Muscle of leg (tissue), 11 donors: ENCODE results near the gene NUTM2G. TPM values are rescaled to one million over a fixed set of nuclear protein-coding genes. Genes with fewer than 3 reads are reported as not detected.
"Not testable (repeated sequence)": the region's sequence is repeated elsewhere in the genome, so short reads cannot be mapped to it uniquely, and the experiment has no call there.

Experiments
- DNase-seq: peaks from one replicate; pipeline ENCODE4 v3.0.0; 2013
- H3K27ac ChIP-seq: one replicate; pipeline ENCODE4 v1.5.1; 2013; ENCODE audit warnings: mild to moderate bottlenecking, low read length, control low read depth
- H3K27me3 ChIP-seq: one replicate; pipeline ENCODE4 v1.6.1; 2013; ENCODE audit warnings: low read length; ENCODE audit not compliant: control insufficient read depth, insufficient read depth
- H3K36me3 ChIP-seq: one replicate; pipeline ENCODE4 v1.6.1; 2013; ENCODE audit warnings: low read length; ENCODE audit not compliant: control insufficient read depth, insufficient read depth
- H3K4me1 ChIP-seq: one replicate; pipeline ENCODE4 v1.6.1; 2013; ENCODE audit warnings: low read length; ENCODE audit not compliant: control insufficient read depth, insufficient read depth
- H3K4me3 ChIP-seq: one replicate; pipeline ENCODE4 v1.5.1; 2013; ENCODE audit warnings: low read length, control low read depth
- H3K9me3 ChIP-seq: replicated peaks from 2 replicates; pipeline ENCODE4 v1.6.1; 2013; ENCODE audit warnings: low read depth, low read length; ENCODE audit not compliant: control insufficient read depth
- WGBS: methylation state at CpG from one replicate; pipeline ENCODE4 v1.1.5; 2013; ENCODE audit warnings: missing lambda C conversion rate; ENCODE audit not compliant: insufficient coverage; 5-methylcytosine and 5-hydroxymethylcytosine counted together
- polyA plus RNA-seq, 8 donors: library from polyadenylated mRNA; unstranded; fragments of 120-200 nt; gene quantifications; one replicate each; pipeline versions ENCODE4 v1.2.1 to v1.2.3, GENCODE V29; 2013; ENCODE audit warnings: inconsistent platforms in 1 of 8, low replicate concordance in 1 of 8; ENCODE audit not compliant: insufficient read length in 8 of 8, insufficient read depth in 1 of 8
- total RNA-seq: library from RNA; stranded (reverse); fragments of 120-200 nt; gene quantifications from one replicate; pipeline ENCODE4 v1.2.4, GENCODE V29; 2013

Gene NUTM2G
- total and polyA plus RNA-seq, 9 donors: 0.28 to 1.5 (median 0.65) TPM; not detected in 1

- H3K36me3 ChIP-seq, H3K4me1 ChIP-seq, H3K27ac ChIP-seq, DNase-seq, H3K9me3 ChIP-seq, H3K4me3 ChIP-seq, H3K27me3 ChIP-seq: not testable (repeated sequence)
- no CpG with 5 or more reads among the region's 7 CpGs for WGBS
Observed at GRCh38 chr9:96940982-96941381, 12.3 kb downstream of the NUTM2G start.

- not testable (repeated sequence) for H3K27me3 ChIP-seq, H3K27ac ChIP-seq, H3K9me3 ChIP-seq, DNase-seq, H3K36me3 ChIP-seq, H3K4me1 ChIP-seq, H3K4me3 ChIP-seq
- no CpG with 5 or more reads among the region's 8 CpGs for WGBS
Observed at GRCh38 chr9:96941628-96942027, 13.0 kb downstream of the NUTM2G start.

- H3K4me3 ChIP-seq, DNase-seq, H3K4me1 ChIP-seq, H3K27me3 ChIP-seq, H3K9me3 ChIP-seq, H3K27ac ChIP-seq, H3K36me3 ChIP-seq: not testable (repeated sequence)
- no CpG with 5 or more reads among the region's 4 CpGs for WGBS
Observed at GRCh38 chr9:96942181-96942580, 13.5 kb downstream of the NUTM2G start.

- not testable (repeated sequence) for DNase-seq
- no CpG with 5 or more reads among the region's 1 CpG for WGBS
Observed at GRCh38 chr9:96949346-96949745, 20.7 kb downstream of the NUTM2G start.

GRCh38 chr9:96950539-96950938 is 21.9 kb downstream of the NUTM2G start:
- not testable (repeated sequence) for H3K36me3 ChIP-seq, H3K27me3 ChIP-seq, H3K4me3 ChIP-seq, H3K4me1 ChIP-seq, H3K9me3 ChIP-seq, H3K27ac ChIP-seq, DNase-seq
- WGBS: no CpG with 5 or more reads among the region's 2 CpGs

More at GRCh38 chr9:96949346-96949745, 20.7 kb downstream of the NUTM2G start:
- not testable (repeated sequence) for H3K9me3 ChIP-seq, H3K4me1 ChIP-seq, H3K36me3 ChIP-seq, H3K27ac ChIP-seq, H3K27me3 ChIP-seq, H3K4me3 ChIP-seq

GRCh38 chr9:96967591-96967990 is 38.9 kb downstream of the NUTM2G start:
- WGBS: 92% methylated on average over 2 of the region's 5 CpGs
- not testable (repeated sequence) for DNase-seq, H3K9me3 ChIP-seq, H3K4me3 ChIP-seq, H3K27me3 ChIP-seq, H3K36me3 ChIP-seq, H3K27ac ChIP-seq, H3K4me1 ChIP-seq

GRCh38 chr9:96972552-96972951 is 43.9 kb downstream of the NUTM2G start:
- WGBS: no CpG with 5 or more reads among the region's 2 CpGs
- not testable (repeated sequence) for H3K9me3 ChIP-seq, DNase-seq, H3K27me3 ChIP-seq, H3K4me1 ChIP-seq, H3K36me3 ChIP-seq, H3K4me3 ChIP-seq, H3K27ac ChIP-seq

GRCh38 chr9:96974037-96974436 is 45.4 kb downstream of the NUTM2G start:
- H3K4me1 ChIP-seq, H3K27me3 ChIP-seq, H3K9me3 ChIP-seq, H3K27ac ChIP-seq, DNase-seq, H3K4me3 ChIP-seq, H3K36me3 ChIP-seq: not testable (repeated sequence)
- no CpG with 5 or more reads among the region's 3 CpGs for WGBS

GRCh38 chr9:96983496-96984122 is 55.0 kb downstream of the NUTM2G start:
- not testable (repeated sequence) for DNase-seq, H3K27ac ChIP-seq, H3K36me3 ChIP-seq, H3K4me1 ChIP-seq, H3K27me3 ChIP-seq, H3K9me3 ChIP-seq, H3K4me3 ChIP-seq
- WGBS: no CpG with 5 or more reads among the region's 7 CpGs

GRCh38 chr9:96984139-96984538 is 55.5 kb downstream of the NUTM2G start:
- not testable (repeated sequence) for H3K4me1 ChIP-seq, H3K4me3 ChIP-seq, H3K27ac ChIP-seq, H3K27me3 ChIP-seq, DNase-seq, H3K36me3 ChIP-seq, H3K9me3 ChIP-seq
- WGBS: no CpG with 5 or more reads among the region's 3 CpGs

GRCh38 chr9:96984887-96985286 is 56.2 kb downstream of the NUTM2G start:
- H3K4me3 ChIP-seq, H3K4me1 ChIP-seq, H3K27me3 ChIP-seq, H3K36me3 ChIP-seq, H3K9me3 ChIP-seq, H3K27ac ChIP-seq, DNase-seq: not testable (repeated sequence)
- WGBS: 100% methylated on average over 2 of the region's 2 CpGs
